SU-DHL-6 (cell line): ENCODE measurements around the gene PPA2.

Experiments used
- EZH2phosphoT487 ChIP-seq: fragments of 200-600 bp; sonication (generic), shearing (Covaris generic); conservative IDR thresholded peaks from 2 replicates; pipeline ENCODE4 v1.6.1; 2018; ENCODE audit warnings: mild to moderate bottlenecking, antibody characterized with exemption, low read length, moderate library complexity, mixed read lengths
- TF ChIP-seq, protein P1 (sequence below): fragments of 200-600 bp; sonication (generic); IDR thresholded peaks from one replicate; pipeline ENCODE4 v1.5.1; 2017; ENCODE audit warnings: antibody characterized with exemption, mild to moderate bottlenecking, low read length, moderate library complexity; ENCODE audit not compliant: insufficient read depth, poor library complexity, severe bottlenecking

DNA sequence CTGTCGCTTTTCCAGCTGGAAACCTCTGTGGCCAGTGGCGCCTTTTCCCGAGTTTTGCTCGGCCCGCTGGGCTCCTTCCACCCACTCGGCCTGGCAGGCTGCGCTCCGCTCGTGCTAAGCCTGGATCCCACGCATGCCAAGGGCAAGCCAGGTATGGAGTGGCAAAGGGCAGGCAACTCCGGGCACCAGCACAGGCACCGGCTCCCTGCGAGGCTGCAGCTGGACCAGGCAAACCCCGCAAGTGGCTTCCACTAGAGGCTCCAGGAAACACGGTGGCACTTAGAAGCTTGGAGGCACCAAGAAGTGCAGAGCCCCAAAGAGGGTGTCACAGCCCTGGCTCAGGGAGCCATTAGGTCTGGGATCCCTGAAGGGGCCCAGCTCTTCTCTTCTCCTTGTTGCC is 59.5 kb downstream of the PPA2 start:
- TF ChIP-seq, protein P1, sequence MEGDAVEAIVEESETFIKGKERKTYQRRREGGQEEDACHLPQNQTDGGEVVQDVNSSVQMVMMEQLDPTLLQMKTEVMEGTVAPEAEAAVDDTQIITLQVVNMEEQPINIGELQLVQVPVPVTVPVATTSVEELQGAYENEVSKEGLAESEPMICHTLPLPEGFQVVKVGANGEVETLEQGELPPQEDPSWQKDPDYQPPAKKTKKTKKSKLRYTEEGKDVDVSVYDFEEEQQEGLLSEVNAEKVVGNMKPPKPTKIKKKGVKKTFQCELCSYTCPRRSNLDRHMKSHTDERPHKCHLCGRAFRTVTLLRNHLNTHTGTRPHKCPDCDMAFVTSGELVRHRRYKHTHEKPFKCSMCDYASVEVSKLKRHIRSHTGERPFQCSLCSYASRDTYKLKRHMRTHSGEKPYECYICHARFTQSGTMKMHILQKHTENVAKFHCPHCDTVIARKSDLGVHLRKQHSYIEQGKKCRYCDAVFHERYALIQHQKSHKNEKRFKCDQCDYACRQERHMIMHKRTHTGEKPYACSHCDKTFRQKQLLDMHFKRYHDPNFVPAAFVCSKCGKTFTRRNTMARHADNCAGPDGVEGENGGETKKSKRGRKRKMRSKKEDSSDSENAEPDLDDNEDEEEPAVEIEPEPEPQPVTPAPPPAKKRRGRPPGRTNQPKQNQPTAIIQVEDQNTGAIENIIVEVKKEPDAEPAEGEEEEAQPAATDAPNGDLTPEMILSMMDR, result no peak
- TF ChIP-seq EZH2phosphoT487, result no peak
